IPS-11a (cell line): ENCODE data around the gene FXYD4.

Experiments
- H3K4me3 ChIP-seq: one replicate; pipeline ENCODE4 v1.5.1; 2013; ENCODE audit warnings: low read depth, low read length, control low read depth

FXYD4 gene

DNA sequence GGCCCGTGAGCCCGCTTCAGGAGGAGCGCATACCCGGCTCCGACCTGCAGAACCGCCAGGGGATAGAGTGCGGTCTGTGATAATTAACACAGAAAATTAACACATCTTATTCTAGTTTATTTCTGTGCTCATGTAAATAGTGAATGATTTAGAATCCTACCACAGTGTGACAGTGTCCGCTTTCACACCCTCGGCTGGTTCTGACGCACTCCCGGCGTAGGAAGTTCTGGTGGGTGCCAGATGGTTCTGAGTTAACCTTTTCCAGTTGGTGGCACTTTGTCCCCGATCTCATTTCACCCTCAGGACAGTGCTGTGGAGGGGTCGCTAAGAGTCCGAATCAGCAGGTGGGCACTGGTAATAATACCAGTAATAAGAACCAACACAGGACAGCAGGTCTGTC is 28.3 kb upstream of the FXYD4 start:
- H3K4me3 ChIP-seq: no peak overlapping the region

DNA sequence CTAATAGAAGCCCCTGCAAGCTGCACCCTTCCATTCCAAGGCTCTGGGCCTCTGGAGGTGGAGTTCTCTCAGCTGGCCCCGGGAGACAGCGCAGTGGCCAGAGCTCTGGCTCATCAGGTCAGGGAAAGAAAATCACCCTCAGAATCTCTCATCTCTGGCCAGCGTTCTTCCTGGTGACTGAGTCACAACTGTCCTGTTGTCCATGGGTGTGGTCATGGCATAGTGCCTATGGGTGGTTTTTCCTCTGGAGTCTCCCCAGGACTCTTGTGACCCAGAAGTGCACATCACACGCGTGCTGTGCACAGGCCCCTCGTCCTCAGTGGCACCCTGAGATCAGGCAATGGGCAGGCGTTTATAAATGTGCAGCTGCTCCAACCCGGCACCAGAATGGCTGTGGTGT is 27.4 kb upstream of the FXYD4 start:
- no peak overlapping the region for H3K4me3 ChIP-seq

DNA sequence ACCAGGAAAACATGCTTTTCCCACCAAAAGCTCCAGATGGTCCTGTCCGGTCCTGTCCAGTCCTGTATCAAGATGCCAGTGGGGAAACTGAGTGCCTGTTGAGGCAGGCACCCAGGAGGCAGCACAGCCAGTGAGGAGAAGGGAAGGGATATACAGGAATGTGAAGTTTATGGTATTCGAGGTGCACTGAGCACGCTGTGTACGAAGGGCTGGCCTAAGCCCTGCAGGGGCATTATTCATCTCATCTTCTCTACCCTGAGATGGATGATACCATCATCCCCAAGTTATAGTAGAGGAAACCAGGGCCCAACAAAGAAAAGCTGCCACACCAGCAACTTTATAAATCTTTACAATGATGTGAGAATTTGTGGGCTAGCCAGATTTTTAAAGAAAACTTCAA is 23.4 kb upstream of the FXYD4 start:
- H3K4me3 ChIP-seq: no peak overlapping the region

DNA sequence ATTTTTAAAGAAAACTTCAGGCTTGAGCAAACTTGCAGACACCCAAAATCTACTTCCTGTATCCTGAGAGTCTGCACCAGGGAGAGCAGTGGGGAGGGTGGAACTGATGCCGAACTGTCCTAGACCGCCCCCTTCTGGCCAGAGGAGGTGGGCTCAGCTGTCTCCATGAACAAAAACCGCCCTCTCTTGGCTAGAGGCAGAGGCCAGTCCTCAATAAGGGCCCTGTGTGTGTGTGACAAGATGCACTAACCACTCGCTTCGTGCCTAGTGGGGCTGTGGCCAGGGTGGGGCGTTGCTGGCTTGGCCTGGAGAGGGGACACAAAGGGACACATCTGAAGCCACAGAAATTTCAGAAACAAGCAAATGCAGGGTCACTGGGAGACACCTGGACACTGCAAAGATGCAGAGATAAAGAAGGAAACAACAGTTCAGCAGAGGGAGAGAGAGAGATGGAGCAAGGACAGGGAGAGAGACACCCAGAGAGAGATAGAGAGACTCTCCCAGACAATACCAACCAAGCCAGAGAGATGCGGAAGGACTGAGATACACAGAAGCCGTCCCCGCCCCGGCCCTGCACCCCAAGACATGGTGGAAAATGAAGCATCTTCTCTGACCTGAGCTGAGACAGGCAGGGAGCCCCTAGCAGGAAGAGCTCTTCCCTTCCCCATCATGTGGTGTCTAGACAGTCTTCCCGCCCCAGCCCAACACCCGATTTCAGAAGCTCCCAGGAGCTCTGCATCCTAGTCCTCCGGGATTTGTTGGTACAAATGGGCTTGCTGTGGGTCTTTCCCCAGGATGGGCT is 22.7 kb upstream of the FXYD4 start:
- H3K4me3 ChIP-seq: no peak overlapping the region

DNA sequence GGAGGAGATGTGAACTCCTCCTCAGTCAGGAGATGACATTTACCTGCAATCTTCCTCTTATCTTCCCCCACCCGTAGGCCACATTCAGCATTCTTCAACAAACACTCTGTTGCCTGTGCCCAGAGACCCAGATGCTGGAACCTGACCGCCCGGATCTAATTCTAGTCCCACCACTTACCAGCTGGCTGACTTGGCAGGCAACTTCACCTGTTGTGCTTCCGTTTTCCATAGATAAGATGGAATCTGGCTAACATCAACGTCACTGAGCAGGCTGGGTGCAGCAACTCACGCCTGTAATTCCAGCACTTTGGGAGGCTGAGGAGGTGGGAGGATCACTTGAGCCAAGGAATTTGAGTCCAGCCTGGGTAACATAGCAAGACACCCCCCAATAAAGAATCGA is 21.3 kb upstream of the FXYD4 start:
- H3K4me3 ChIP-seq: no peak overlapping the region

DNA sequence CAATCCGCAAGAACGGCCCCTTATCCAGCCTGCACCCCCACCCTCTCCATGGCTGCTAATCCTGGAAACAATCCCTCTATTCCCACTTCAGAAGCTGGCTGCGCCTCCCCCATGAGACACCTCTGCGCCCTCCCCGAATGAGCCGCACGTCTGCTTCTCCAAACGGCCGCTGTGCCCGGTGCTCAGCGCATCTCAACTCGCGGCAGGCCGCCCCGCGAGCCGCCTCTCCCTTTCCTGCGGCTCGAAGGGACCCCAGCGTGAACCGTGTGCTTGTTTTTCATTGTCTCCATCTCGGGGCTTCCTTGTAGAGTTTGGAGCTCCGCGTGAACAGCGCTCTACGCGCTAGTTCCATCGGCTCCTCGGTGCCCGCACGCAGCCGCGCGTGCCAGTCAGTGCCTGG is 20.8 kb upstream of the FXYD4 start:
- H3K4me3 ChIP-seq: no peak overlapping the region

DNA sequence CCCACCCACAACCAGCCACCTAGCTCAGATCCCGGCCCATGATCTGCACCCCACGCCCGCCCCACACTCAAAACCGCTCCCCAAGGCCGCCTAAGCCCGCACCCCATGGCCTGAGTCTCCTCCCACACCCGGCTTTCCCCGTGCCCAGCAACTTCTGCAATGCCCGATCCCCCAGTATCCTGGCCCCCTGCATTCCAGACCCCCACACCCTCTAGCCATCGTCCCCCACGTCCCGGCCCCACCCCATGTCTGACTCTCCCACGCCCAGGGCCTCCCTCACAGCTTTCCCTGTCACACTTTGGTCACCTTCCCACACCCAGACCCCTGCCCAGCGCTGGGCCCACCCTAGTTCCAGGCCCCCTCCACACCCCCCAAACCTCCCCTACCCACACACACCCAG is 20.1 kb upstream of the FXYD4 start:
- no peak overlapping the region for H3K4me3 ChIP-seq

DNA sequence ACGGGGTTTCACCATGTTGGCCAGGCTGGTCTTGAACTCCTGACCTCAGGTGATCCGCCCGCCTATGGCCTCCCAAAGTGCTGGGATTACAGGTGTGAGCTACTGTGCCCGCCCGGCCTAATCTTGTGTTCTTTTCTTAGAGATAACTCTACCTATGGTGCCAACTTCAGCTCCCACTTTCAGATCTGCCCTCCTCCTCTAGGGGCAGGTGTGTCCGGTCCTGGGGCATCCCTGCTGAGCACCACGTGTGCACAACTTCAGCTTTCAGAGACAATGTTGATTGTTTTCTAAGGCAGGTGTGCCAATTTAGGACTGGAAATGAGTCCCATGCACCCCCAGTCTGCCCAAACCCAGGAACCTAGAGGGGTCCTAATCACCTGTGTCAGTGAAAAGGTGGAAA is 18.5 kb upstream of the FXYD4 start:
- H3K4me3 ChIP-seq: no peak overlapping the region

DNA sequence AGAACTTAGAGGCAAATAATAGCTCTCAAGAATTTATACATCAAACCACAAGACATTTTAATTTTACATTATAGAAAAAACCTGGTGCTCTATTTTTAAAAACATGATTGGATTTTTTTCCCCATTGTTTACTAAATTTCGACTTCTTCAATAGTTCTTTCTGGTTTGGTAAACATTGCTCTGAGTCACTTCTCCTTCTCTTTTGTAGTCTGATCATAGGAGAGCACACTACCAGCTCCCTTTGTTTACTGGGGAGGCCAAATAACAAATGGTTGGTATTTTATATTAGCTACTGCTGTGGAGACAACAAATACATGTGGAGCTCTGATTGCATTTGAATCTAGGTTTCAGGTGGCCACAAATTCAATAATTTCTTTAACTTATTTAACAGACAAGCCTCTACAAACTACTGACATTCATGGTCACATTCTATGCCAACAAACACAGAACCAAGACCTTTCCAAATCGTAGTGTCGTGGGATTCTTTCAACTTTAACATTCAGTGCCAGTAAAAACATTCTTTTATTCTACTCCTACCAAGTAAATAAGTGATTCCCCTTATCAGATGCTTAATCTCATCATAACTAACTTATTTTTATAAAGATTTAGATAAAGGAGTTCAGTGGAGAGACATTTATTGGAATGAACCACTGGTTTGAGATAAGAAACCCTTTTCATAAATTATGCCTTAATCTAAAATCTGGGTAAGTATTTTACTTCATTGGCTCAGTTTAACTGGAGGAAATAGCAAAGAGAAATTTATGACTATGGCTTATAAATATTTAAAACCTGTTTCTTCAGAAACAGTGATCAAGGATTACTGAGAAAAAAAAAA is 17.7 kb upstream of the FXYD4 start:
- H3K4me3 ChIP-seq: no peak overlapping the region

DNA sequence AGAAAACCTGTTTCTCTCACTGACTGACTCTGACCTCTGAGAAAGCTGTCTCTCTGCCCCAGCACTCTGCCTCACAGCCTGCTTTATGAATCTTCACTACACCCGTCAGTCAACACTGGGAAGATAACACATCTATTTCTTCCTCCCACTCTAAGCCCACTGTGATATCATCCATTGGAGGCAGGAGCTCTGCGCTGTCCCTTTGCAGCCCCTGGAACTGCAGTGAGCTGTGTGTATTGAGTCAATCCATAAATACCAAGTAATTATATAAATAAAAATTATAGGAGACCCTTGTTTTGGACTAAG is 17.2 kb upstream of the FXYD4 start:
- no peak overlapping the region for H3K4me3 ChIP-seq

DNA sequence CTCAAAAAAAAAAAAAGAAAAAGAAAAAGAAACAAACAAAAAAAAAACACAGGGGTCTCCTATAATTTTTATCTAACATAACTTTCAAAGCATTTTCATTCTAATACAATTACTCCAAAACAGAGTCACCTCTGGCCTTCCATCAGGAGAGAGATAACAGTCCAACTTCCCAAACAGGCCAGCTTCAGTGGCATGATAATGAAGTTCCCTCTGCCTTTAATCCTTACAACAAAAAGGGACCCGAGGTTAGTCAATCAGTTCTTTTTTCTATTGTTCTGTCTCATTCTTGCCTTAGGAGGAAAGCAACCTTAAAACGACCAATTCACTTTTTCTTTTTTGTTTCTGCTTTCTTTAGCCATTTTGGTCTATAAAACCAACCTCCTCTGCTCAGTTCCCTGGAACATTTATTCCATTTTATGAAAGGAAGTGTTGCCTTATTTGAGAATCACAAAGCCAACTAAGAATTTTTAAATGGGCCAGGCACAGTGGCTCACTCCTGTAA is 16.5 kb upstream of the FXYD4 start:
- H3K4me3 ChIP-seq: no peak overlapping the region

DNA sequence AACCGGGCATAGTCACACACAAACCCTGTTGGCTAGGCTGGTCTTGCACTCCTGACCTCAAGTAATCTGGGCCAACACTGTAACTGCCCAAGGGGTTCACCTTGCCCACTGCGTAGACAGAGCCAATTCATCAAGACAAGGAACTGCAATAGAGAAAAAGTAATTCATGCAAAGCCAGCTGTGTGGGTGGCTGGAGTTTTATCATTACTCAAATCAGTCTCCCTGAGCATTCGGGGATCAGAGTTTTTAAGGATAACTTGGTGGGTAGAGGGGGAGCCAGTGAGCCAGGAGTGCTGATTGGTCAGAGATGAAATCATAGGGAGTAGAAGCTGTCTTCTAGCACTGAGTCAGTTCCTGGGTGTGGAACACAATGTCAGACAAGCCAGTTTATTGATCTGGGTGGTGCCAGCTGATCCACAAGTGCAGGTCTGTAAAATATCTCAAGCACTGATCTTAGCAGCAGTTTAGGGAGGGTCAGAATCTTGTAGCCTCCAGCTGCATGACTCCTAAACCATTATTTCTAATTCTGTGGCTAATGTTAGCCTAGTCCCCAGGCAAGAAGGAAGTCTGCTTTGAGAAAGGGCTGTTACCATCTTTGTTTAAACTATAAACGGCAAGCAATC is 15.6 kb upstream of the FXYD4 start:
- H3K4me3 ChIP-seq: no peak overlapping the region

DNA sequence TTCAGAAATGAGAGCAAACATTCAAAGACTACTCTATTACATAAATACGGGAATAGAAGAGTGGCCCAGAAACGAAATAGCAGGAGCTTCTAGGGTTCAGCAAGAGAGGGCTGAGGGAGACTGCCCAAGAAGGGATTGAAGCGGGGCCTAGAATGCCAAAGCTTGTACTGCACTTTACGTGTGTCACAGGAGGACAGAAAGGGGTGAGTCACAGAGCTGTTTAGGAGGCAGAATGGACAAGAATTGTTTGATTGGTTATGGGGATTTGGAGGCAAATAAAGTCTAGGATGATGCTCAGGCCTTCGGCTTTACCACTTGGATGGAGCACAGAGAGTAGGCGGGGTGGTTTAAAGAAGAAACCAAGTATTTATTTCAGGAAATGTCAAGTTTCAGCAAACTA is 11.3 kb upstream of the FXYD4 start:
- no peak overlapping the region for H3K4me3 ChIP-seq

DNA sequence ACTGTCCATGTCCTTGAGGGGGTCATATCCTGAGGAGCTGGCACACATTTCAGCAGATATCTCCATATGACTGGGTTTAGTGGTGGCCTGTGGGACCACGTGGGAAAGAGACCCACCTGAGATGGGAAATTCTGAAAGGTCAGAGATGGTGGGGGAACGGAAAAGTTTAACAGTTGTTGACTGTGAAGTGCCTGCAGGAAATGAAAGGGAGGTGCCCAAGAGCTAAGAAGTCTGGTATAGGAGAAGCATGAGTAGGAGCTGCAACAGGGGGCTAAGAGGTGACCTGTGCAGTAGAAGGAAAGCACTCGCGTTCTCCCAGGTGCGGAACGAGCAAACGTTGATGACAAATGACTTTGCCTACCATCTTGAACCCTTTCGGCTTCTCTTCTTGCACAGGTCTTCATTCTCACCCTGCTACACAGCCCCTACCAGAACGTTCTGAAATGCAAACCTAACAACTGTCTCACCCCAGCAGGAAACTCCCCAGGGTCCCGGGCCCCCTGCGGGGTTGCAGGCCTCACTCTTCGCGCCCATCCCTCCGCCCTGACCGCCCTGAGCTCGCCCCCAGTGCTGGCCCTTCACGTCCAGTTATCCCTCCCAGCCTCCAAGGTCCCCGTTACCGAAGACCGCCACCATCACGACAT is 9.8 kb upstream of the FXYD4 start:
- H3K4me3 ChIP-seq: peak overlapping the region; percentile 35

DNA sequence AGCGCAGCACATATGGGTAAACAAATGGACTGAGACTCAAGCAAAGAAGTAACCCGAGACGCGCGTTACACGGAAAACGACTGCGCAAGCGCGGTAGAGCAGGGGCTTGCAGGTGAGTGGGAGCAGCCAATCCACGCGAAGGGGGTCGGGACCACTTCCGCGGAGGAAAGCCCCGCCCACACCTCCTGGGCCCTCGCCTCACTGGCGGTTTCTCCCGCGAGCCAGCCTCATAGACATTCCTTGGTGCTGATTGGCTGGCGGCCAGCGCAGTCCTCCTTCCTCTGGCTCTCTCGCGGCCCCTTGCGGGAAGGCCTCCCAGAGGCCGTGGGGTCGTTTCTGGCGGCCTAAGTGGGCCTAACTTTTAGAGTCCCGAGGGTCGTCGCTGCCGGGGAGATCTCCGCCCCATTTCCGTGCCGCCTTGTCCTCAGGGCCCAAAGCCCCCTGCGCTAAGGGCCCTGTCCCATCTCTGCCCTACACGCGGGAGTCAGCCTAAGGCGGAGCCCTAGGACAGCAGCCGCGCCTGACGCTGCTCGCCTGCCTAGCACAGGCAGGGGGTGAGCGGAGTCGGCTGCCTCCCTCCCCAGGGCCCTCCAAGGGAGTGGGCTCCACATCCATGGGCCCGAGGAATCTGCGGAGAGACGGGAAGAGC is 9.1 kb upstream of the FXYD4 start:
- peak overlapping the region; percentile 35 for H3K4me3 ChIP-seq

DNA sequence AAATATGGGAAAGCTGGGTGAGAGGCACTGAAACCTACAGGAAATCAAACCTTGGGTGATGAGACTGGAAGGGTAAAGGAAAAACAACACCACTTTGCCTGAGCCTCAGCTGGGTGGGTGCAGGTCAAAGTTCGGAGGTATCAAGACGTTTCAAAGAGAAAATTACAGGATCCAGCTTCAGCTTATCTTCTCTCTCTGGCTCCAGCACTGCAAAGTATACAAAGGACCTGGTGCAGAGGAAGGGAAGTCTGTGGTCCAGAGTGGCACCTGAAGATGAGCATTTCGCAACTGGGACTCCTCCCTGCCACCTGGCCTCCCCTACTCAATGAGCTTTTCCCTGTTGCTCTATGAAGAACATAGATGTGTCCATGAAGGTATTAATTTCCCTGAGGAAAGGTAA is 6.4 kb upstream of the FXYD4 start:
- H3K4me3 ChIP-seq: no peak overlapping the region

DNA sequence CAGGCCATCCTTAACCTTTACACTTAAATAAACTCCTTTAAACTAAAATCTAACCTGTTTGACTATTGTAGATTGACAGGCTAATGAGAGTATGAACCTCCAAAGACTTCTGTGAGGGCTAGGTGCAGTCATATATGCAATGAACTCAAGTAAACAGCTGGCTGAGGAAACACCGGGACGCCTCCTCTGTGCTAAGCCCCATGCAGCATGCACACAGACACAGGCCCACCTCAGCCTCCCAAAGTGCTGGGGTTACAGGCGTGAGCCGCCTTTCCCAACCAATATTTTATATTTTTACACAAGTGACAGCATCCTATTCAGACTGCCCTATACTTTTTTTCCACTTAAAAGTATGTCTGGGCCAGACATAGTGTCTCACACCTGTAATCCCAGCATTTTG is 1.5 kb upstream of the FXYD4 start:
- H3K4me3 ChIP-seq: no peak overlapping the region

DNA sequence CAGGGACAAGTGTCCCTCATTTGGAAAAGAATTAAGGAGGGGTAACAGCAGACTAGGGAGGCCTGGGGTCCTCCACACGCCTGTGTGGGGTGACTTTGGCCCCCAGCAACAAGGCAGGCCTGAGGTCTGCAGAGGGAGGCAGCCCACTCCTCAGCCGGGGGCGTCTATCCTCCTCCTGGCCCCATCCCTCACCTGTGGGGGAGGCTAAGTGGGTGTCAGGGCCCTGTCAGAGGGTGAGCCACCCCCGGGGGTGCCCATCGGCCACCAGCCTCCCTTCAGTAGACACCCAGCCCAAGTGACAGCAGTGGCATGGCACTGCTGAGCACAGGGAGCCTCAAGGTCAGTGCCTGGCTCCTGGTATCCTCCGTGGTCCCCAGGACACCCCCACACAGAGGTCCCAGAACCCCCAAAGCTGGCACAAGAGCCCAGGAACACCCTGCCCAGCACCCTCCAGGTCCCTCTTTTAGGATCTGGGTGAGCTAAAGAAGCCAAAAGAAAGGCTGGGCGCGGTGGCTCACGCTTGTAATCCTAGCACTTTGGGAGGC is 693 bp upstream of the FXYD4 start:
- H3K4me3 ChIP-seq: no peak overlapping the region

DNA sequence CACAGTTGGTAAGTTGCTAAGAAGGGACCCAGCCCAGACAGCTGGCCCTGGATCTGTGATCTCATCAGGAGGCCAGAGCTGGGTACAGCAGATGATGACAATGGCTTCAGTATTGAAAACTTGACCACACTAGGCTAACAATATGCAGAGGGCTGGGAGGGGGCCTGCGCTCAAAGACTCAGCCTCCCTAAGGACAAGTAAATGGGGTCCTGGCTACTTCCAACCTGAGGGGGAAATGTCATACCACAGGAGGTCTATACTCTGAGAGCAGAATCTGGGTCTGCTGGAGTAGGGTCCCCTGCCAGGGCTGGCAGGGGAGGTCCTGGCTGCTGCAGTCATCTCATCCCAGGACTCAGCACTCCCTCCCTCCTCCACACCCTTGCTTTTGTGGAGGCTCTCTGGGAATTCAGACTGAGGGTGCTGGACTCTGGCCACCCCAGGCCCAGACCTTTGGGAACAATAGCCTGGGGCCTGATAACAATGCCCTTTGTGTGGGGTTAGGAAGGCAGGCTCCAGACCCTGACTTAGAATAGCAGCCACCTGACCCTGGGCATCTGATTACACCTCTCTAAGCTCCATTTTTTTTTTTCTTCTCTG is 1.4 kb downstream of the FXYD4 start:
- H3K4me3 ChIP-seq: no peak overlapping the region

DNA sequence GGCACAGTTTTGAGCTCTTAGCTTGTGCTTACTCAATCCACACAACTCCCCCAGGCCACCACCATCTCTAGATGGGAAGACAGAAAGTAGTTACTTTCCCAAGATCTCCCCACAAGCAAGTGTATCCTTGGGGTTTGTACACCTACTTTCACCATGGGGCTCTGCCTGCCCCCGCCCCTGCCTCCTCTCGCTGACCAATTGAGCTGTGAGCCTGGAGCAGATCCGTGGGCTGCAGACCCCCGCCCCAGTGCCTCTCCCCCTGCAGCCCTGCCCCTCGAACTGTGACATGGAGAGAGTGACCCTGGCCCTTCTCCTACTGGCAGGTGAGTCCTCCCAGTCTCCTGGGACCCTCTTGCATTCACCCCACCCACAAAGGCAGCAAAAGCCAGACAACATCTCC is 2.0 kb downstream of the FXYD4 start:
- no peak overlapping the region for H3K4me3 ChIP-seq
